GM10847 (cell line): ENCODE results near the gene ARHGDIB.

ENCODE experiments used
- POLR2A ChIP-seq: IDR thresholded peaks from 2 replicates; pipeline ENCODE4 v1.6.1; 2011; ENCODE audit not compliant: insufficient read length; ENCODE audit errors: extremely low read depth

ARHGDIB gene

GRCh38 chr12:14961466-14962152 is at the start of gene ARHGDIB:
TSS of gene ARHGDIB (minus strand) at chr12:14961601. CDS start at chr12:14950712, 10,889 bp downstream.
- no peak for TF ChIP-seq POLR2A

- TF ChIP-seq POLR2A = no peak
These were observed 49.8 kb upstream of the ARHGDIB start for GRCh38 chr12:15011162-15011561.

- TF ChIP-seq POLR2A = no peak
These were observed 46.1 kb upstream of the ARHGDIB start for GRCh38 chr12:15007551-15007950.

GRCh38 chr12:15005064-15005463 is 43.7 kb upstream of the ARHGDIB start:
- no peak for TF ChIP-seq POLR2A

GRCh38 chr12:15004421-15004820 is 43.0 kb upstream of the ARHGDIB start:
- TF ChIP-seq POLR2A = no peak

- no peak for TF ChIP-seq POLR2A
These were observed 40.5 kb upstream of the ARHGDIB start for GRCh38 chr12:15001733-15002382.

- no peak for TF ChIP-seq POLR2A
These were observed 39.2 kb upstream of the ARHGDIB start for GRCh38 chr12:15000575-15000974.

- no peak for TF ChIP-seq POLR2A
These were observed 38.4 kb upstream of the ARHGDIB start for GRCh38 chr12:14999695-15000365.

- no peak for TF ChIP-seq POLR2A
These were observed 37.8 kb upstream of the ARHGDIB start for GRCh38 chr12:14999021-14999694.

GRCh38 chr12:14997998-14998397 is 36.6 kb upstream of the ARHGDIB start:
- TF ChIP-seq POLR2A = no peak

GRCh38 chr12:14995583-14996425 is 34.4 kb upstream of the ARHGDIB start:
- TF ChIP-seq POLR2A = no peak

GRCh38 chr12:14994610-14995009 is 33.2 kb upstream of the ARHGDIB start:
- TF ChIP-seq POLR2A = no peak

GRCh38 chr12:14993537-14994266 is 32.3 kb upstream of the ARHGDIB start:
- no peak for TF ChIP-seq POLR2A

- no peak for TF ChIP-seq POLR2A
These were observed 31.7 kb upstream of the ARHGDIB start for GRCh38 chr12:14993117-14993516.

- TF ChIP-seq POLR2A = no peak
These were observed 31.3 kb upstream of the ARHGDIB start for GRCh38 chr12:14992673-14993072.

GRCh38 chr12:14991069-14991468 is 29.7 kb upstream of the ARHGDIB start:
- no peak for TF ChIP-seq POLR2A
